GM23338 (cell line): ENCODE measurements around the gene COL6A3. TPM values are rescaled to one million over a fixed set of nuclear protein-coding genes. Genes with fewer than 3 reads are reported as not detected.
"Not testable (repeated sequence)": the region's sequence is repeated elsewhere in the genome, so short reads cannot be mapped to it uniquely, and the experiment has no call there.

ENCODE experiments used
- ATAC-seq: fragments of 200-7000 bp; cut with Tn5 transposase; 3 replicates; pipeline ENCODE4 v1.9.1; 2020
- DNase-seq: peaks from one replicate; pipeline ENCODE4 v3.0.0-alpha.2; 2015; ENCODE audit warnings: low spot score
- H2AFZ ChIP-seq: fragments of 200-600 bp; sonication (generic); 2 replicates; pipeline ENCODE4 v1.8.0; 2016; ENCODE audit warnings: antibody characterized with exemption, mild to moderate bottlenecking, moderate library complexity
- H3F3A ChIP-seq: fragments of 200-600 bp; sonication (generic); replicated peaks from 2 replicates; pipeline ENCODE4 v1.8.0; 2017; ENCODE audit warnings: antibody characterized with exemption, mixed run types, low read depth
- H3K27ac ChIP-seq: fragments of 200-600 bp; sonication (generic); 2 replicates; pipeline ENCODE4 v1.6.1; 2016; ENCODE audit warnings: low read depth
- H3K27me3 ChIP-seq: fragments of 200-600 bp; sonication (generic); 2 replicates; pipeline ENCODE4 v1.8.0; 2016; ENCODE audit warnings: mild to moderate bottlenecking, mixed run types, moderate library complexity; ENCODE audit not compliant: insufficient read depth
- H3K36me3 ChIP-seq: fragments of 200-600 bp; sonication (generic); 2 replicates; pipeline ENCODE4 v1.8.0; 2016; ENCODE audit warnings: mild to moderate bottlenecking; ENCODE audit not compliant: insufficient read depth
- H3K4me1 ChIP-seq: fragments of 200-600 bp; sonication (generic); 2 replicates; pipeline ENCODE4 v1.8.0; 2016; ENCODE audit warnings: mild to moderate bottlenecking, moderate library complexity; ENCODE audit not compliant: insufficient read depth
- H3K4me2 ChIP-seq: fragments of 200-600 bp; sonication (generic); 2 replicates; pipeline ENCODE4 v1.7.1; 2017; ENCODE audit warnings: mixed run types
- H3K4me3 ChIP-seq: fragments of 200-600 bp; sonication (generic); 2 replicates; pipeline ENCODE4 v1.6.1; 2016; ENCODE audit warnings: mixed run types
- H3K79me2 ChIP-seq: fragments of 200-600 bp; sonication (generic); replicated peaks from 2 replicates; pipeline ENCODE4 v1.8.0; 2017; ENCODE audit warnings: mild to moderate bottlenecking; ENCODE audit not compliant: insufficient read depth
- H3K9me2 ChIP-seq: fragments of 200-600 bp; sonication (generic); 2 replicates; pipeline ENCODE4 v1.8.0; 2017; ENCODE audit not compliant: insufficient read depth
- H4K20me1 ChIP-seq: fragments of 200-600 bp; sonication (generic); replicated peaks from 2 replicates; pipeline ENCODE4 v1.8.0; 2017; ENCODE audit warnings: mild to moderate bottlenecking; ENCODE audit not compliant: insufficient read depth
- H3K27ac Mint-ChIP-seq: 2 replicates; pipeline ENCODE4 v1.8.0; 2020; ENCODE audit warnings: inconsistent platforms, mild to moderate bottlenecking, moderate library complexity, mixed read lengths
- H3K27me3 Mint-ChIP-seq: 3 replicates; pipeline ENCODE4 v1.8.0; 2022; ENCODE audit warnings: low read depth, mild to moderate bottlenecking, moderate library complexity, mixed read lengths, inconsistent platforms; ENCODE audit not compliant: insufficient read depth, poor library complexity
- H3K36me3 Mint-ChIP-seq: 3 replicates; pipeline ENCODE4 v1.8.0; 2021; ENCODE audit warnings: low read depth, mild to moderate bottlenecking, inconsistent platforms, moderate library complexity, mixed read lengths
- H3K4me1 Mint-ChIP-seq: 3 replicates; pipeline ENCODE4 v1.8.0; 2020; ENCODE audit warnings: mild to moderate bottlenecking, inconsistent platforms, mixed read lengths
- H3K4me3 Mint-ChIP-seq: 3 replicates; pipeline ENCODE4 v1.8.0; 2021; ENCODE audit warnings: moderate library complexity, mild to moderate bottlenecking, inconsistent platforms, mixed read lengths
- H3K9me3 Mint-ChIP-seq: 3 replicates; pipeline ENCODE4 v1.8.0; 2020; ENCODE audit warnings: moderate library complexity, mild to moderate bottlenecking, inconsistent platforms, mixed read lengths
- CREB1 ChIP-seq: fragments of 250-450 bp; sonication (Bioruptor Pico); IDR thresholded peaks from 2 replicates; pipeline ENCODE4 v1.5.0; 2020; ENCODE audit warnings: low read depth, mild to moderate bottlenecking, moderate library complexity
- EZH2 ChIP-seq: fragments of 200-600 bp; sonication (generic); IDR thresholded peaks from one replicate; pipeline ENCODE4 v1.8.0; 2017; ENCODE audit warnings: antibody characterized with exemption, mild to moderate bottlenecking, low read depth; ENCODE audit not compliant: unreplicated experiment
- EZH2phosphoT487 ChIP-seq: fragments of 200-600 bp; sonication (generic); IDR thresholded peaks from one replicate; pipeline ENCODE4 v1.8.1; 2018; ENCODE audit warnings: antibody characterized with exemption; ENCODE audit not compliant: unreplicated experiment
- JUNB ChIP-seq: IDR thresholded peaks from one replicate; pipeline ENCODE4 v1.6.1; 2016; ENCODE audit warnings: antibody characterized with exemption; ENCODE audit not compliant: unreplicated experiment
- NANOG ChIP-seq: IDR thresholded peaks from 2 replicates; pipeline ENCODE4 v1.6.1; 2016; ENCODE audit warnings: antibody characterized with exemption, borderline replicate concordance
- ZNF114 ChIP-seq: fragments of 250-450 bp; sonication (Bioruptor Pico); IDR thresholded peaks from 2 replicates; pipeline ENCODE4 v1.5.0; 2020; ENCODE audit warnings: mild to moderate bottlenecking, moderate library complexity
- ZNF331 ChIP-seq: fragments of 250-450 bp; sonication (Bioruptor Pico); IDR thresholded peaks from 2 replicates; pipeline ENCODE4 v1.5.0; 2020; ENCODE audit warnings: low read depth, mild to moderate bottlenecking, moderate library complexity
- ZNF462 ChIP-seq: fragments of 250-450 bp; sonication (Bioruptor Pico); IDR thresholded peaks from 2 replicates; pipeline ENCODE4 v1.5.0; 2020; ENCODE audit warnings: mild to moderate bottlenecking, moderate library complexity
- polyA plus RNA-seq: library from polyadenylated mRNA; unstranded; fragments of >200 nt; fragmentation: Nextera tagmentation; extraction: Ambion mirVana; gene quantifications from 2 replicates; pipeline ENCODE4 v1.2.1, GENCODE V29; 2016
- total RNA-seq: library from RNA; depleted of rRNA; stranded (reverse); fragments of >200 nt; shearing (Covaris generic); gene quantifications from 2 replicates; pipeline ENCODE4 v1.2.3, GENCODE V29; 2014
- TF ChIP-seq, protein P1 (sequence below), 2 experiments: fragments of 200-600 bp in 1 of 2; sonication (generic) in 1 of 2; conservative IDR thresholded peaks; 2 replicates each; pipeline versions ENCODE4 v1.5.1 to v1.6.1; 2016 to 2017; ENCODE audit warnings: antibody characterized with exemption in 2 of 2, low read depth in 2 of 2, mild to moderate bottlenecking in 2 of 2, moderate library complexity in 1 of 2

Gene COL6A3
- total and polyA plus RNA-seq, 2 experiments from 2014 or later = 1.2 to 7.3 TPM

DNA sequence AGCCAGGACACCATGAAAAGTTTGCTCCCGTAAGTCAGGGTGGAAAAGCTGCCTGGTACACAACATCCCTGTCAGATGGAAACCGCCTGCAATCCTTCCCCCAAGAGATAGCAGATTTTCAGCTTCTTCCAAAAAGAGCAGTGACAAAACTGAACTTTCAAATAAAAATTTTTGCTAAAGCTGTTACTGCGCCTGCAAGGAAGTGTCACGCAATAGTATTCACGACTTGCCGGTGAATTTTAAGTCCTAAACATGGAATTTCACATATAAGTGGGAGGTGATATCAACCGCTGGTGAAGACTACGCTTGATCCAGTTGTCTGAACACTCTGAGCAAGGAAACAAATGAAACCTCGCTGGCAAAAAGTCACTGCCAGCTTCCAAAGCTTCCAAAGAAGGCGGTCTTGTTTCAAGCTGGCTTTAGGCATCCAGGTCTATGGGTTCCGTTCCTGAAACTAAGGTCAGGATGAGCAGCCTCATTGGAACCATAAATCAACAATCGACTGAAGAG lies 2.8 kb downstream of the COL6A3 start (continued):
- TF ChIP-seq JUNB (no peak), EZH2 (no peak)
- TF ChIP-seq, protein P1, sequence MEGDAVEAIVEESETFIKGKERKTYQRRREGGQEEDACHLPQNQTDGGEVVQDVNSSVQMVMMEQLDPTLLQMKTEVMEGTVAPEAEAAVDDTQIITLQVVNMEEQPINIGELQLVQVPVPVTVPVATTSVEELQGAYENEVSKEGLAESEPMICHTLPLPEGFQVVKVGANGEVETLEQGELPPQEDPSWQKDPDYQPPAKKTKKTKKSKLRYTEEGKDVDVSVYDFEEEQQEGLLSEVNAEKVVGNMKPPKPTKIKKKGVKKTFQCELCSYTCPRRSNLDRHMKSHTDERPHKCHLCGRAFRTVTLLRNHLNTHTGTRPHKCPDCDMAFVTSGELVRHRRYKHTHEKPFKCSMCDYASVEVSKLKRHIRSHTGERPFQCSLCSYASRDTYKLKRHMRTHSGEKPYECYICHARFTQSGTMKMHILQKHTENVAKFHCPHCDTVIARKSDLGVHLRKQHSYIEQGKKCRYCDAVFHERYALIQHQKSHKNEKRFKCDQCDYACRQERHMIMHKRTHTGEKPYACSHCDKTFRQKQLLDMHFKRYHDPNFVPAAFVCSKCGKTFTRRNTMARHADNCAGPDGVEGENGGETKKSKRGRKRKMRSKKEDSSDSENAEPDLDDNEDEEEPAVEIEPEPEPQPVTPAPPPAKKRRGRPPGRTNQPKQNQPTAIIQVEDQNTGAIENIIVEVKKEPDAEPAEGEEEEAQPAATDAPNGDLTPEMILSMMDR (conservative IDR thresholded peaks at IDR 0.05; ENCODE audit: low read depth in 2 of 2) = no peak

GRCh38 chr2:237409263-237409662 lies 4.7 kb downstream of the COL6A3 start:
- H3K9me2 ChIP-seq, H3K9me3 Mint-ChIP-seq, H4K20me1 ChIP-seq, H3K27me3 Mint-ChIP-seq, DNase-seq, H3K27ac Mint-ChIP-seq, H3K36me3 Mint-ChIP-seq, H3K4me3 ChIP-seq, ATAC-seq, H2AFZ ChIP-seq, H3K27ac ChIP-seq, H3K36me3 ChIP-seq, H3K4me2 ChIP-seq, H3K4me3 Mint-ChIP-seq, H3F3A ChIP-seq, H3K27me3 ChIP-seq, H3K79me2 ChIP-seq: not testable (repeated sequence)
- H3K4me1 ChIP-seq = peaks cover 10% of the 10 kb centered on the region; the same call in 1 of the 2 replicates
- H3K4me1 Mint-ChIP-seq = peaks cover 23% of the 10 kb centered on the region

- no peak overlapping the region for H3K27ac ChIP-seq
- H3K27ac Mint-ChIP-seq = no peak overlapping the region
- TF ChIP-seq NANOG (no peak), ZNF331 (CRISPR knock-in tag) (no peak), CREB1 (CRISPR knock-in tag) (no peak), EZH2 (no peak), ZNF462 (no peak), ZNF114 (CRISPR knock-in tag) (no peak), EZH2phosphoT487 (no peak)
- TF ChIP-seq, protein P1 (conservative IDR thresholded peaks at IDR 0.05; ENCODE audit: low read depth in 2 of 2) = no peak
Observed at GRCh38 chr2:237408335-237409000, 5.5 kb downstream of the COL6A3 start.

More at GRCh38 chr2:237408335-237409000, 5.5 kb downstream of the COL6A3 start:
- Histone ChIP-seq H3K4me3 (no peak overlapping the region), H4K20me1 (no peaks in the 10 kb centered on the region), H3K36me3 (no peaks in the 10 kb centered on the region), H3K4me2 (no peak overlapping the region), H3K4me1 (peaks cover 2% of the 10 kb centered on the region; the same call in 1 of the 2 replicates), H3K27me3 (no peaks in the 10 kb centered on the region), H3K9me2 (peaks cover 5% of the 10 kb centered on the region; the same call in 1 of the 2 replicates), H3F3A (no peaks in the 10 kb centered on the region), H3K79me2 (no peaks in the 10 kb centered on the region), H2AFZ (peak overlapping the region; percentile 79)
- Mint-ChIP-seq H3K36me3 (no peaks in the 10 kb centered on the region), H3K9me3 (no peaks in the 10 kb centered on the region), H3K4me3 (no peak overlapping the region), H3K27me3 (peaks cover 3% of the 10 kb centered on the region), H3K4me1 (peaks cover 20% of the 10 kb centered on the region)
- ATAC-seq = no peak
- DNase-seq = no peak
